Endothelial cell of umbilical vein (primary cell): ENCODE measurements around the gene OCA2. TPM values are rescaled to one million over a fixed set of nuclear protein-coding genes. Genes with fewer than 3 reads are reported as not detected.
"Not testable (repeated sequence)": the region's sequence is repeated elsewhere in the genome, so short reads cannot be mapped to it uniquely, and the experiment has no call there.

Experiments used
- BruUV-seq: library from RNA; stranded (reverse); fragments of 400-500 nt; replicated peaks from 2 replicates; lab custom pipeline; 2021; lab: Mats Ljungman, UMichigan
- CTCF ChIA-PET: fragments of 300-600, 350-600 bp; sonication (Branson Sonifier 250); formaldehyde crosslinking; loops from one replicate; lab custom pipeline; 2021; ENCODE audit warnings: antibody characterized with exemption, inconsistent platforms; lab: Charles Lee
- POLR2A ChIA-PET: fragments of 300-600, 350-600 bp; sonication (Branson Sonifier 250); formaldehyde crosslinking; loops from one replicate; lab custom pipeline; 2021; ENCODE audit warnings: antibody characterized with exemption, inconsistent platforms; lab: Charles Lee
- DNase-seq: peaks from one replicate; pipeline ENCODE4 v3.0.0-alpha.2; 2011; ENCODE audit warnings: low read depth, low spot score
- FAIRE-seq: peaks from 2 replicates; lab custom pipeline; 2011; peaks lifted over from hg19 to GRCh38; lab: Jason Lieb, UNC
- H2AFZ ChIP-seq: 2 replicates; pipeline ENCODE4 v1.6.0; 2012; ENCODE audit warnings: low read depth, low read length, control low read depth, inconsistent platforms
- H3K27ac ChIP-seq: 2 replicates; pipeline ENCODE4 v1.5.1; 2011; ENCODE audit warnings: low read depth, mild to moderate bottlenecking, control low read depth, low read length, moderate library complexity; ENCODE audit not compliant: insufficient read depth
- H3K27me3 ChIP-seq, 2 experiments: 2 replicates each; pipeline versions ENCODE4 v1.6.0 to v1.6.1; 2011; ENCODE audit warnings: low read length in 2 of 2, mixed read lengths in 1 of 2; ENCODE audit not compliant: control insufficient read depth in 2 of 2, insufficient read depth in 2 of 2
- H3K36me3 ChIP-seq, 2 experiments: 2 replicates in 1 of 2; 3 replicates in 1 of 2; pipeline ENCODE4 v1.5.1; 2011; ENCODE audit warnings: low read length in 2 of 2, mild to moderate bottlenecking in 1 of 2, moderate library complexity in 1 of 2; ENCODE audit not compliant: control insufficient read depth in 2 of 2, insufficient read depth in 2 of 2; ENCODE audit errors: extremely low read depth in 1 of 2
- H3K4me1 ChIP-seq: 3 replicates; pipeline ENCODE4 v1.5.1; 2011; ENCODE audit warnings: mild to moderate bottlenecking, low read length; ENCODE audit not compliant: control insufficient read depth, insufficient read depth; ENCODE audit errors: extremely low read depth
- H3K4me2 ChIP-seq: 2 replicates; pipeline ENCODE4 v1.6.1; 2011; ENCODE audit warnings: low read length, control low read depth, mixed read lengths; ENCODE audit not compliant: insufficient read depth
- H3K4me3 ChIP-seq, 3 experiments: fragments of 200-600 bp in 1 of 3; sonication (generic), shearing (Covaris generic) in 1 of 3; replicated peaks in 1 of 3; 2 replicates each; pipeline ENCODE4 v1.5.1; 2011 to 2016; ENCODE audit warnings: control low read depth in 3 of 3, low read length in 3 of 3, mild to moderate bottlenecking in 2 of 3, inconsistent platforms in 1 of 3, low read depth in 1 of 3, moderate library complexity in 1 of 3; ENCODE audit not compliant: insufficient read depth in 1 of 3
- H3K79me2 ChIP-seq: 2 replicates; pipeline ENCODE4 v1.6.0; 2012; ENCODE audit warnings: low read length, inconsistent platforms; ENCODE audit not compliant: control insufficient read depth, insufficient read depth
- H3K9ac ChIP-seq: replicated peaks from 2 replicates; pipeline ENCODE3; 2011; ENCODE audit warnings: low read length, control low read depth; ENCODE audit not compliant: insufficient read depth; ENCODE audit errors: extremely low read depth
- H3K9me1 ChIP-seq: replicated peaks from 3 replicates; pipeline ENCODE4 v1.6.0; 2011; ENCODE audit warnings: mild to moderate bottlenecking, low read length; ENCODE audit not compliant: control insufficient read depth, insufficient read depth; ENCODE audit errors: extremely low read depth
- H3K9me3 ChIP-seq: replicated peaks from 2 replicates; pipeline ENCODE4 v1.5.1; 2012; ENCODE audit warnings: low read length, inconsistent platforms; ENCODE audit not compliant: control insufficient read depth, insufficient read depth
- H4K20me1 ChIP-seq: replicated peaks from 2 replicates; pipeline ENCODE3; 2011; ENCODE audit warnings: mild to moderate bottlenecking, low read length; ENCODE audit not compliant: control insufficient read depth, insufficient read depth; ENCODE audit errors: extremely low read depth
- GATA2 ChIP-seq: IDR thresholded peaks from 2 replicates; pipeline ENCODE4 v1.7.0; 2011; ENCODE audit warnings: low read depth, mild to moderate bottlenecking, moderate library complexity, mixed read lengths, low read length; ENCODE audit not compliant: insufficient read length, insufficient read depth
- JUN ChIP-seq: IDR thresholded peaks from 2 replicates; pipeline ENCODE4 v1.6.1; 2011; ENCODE audit warnings: borderline replicate concordance, low read depth; ENCODE audit not compliant: insufficient read length, insufficient read depth
- POLR2A ChIP-seq: IDR thresholded peaks from 2 replicates; pipeline ENCODE4 v1.6.1; 2012; ENCODE audit warnings: low read depth, mild to moderate bottlenecking, control low read depth, low read length
- dilution Hi-C: fragments of 300-500 bp; cut with MboI; formaldehyde crosslinking; loops from one replicate; pipeline ENCODE4 v1.15.0; 2019; ENCODE audit warnings: low sequenced_read_pairs; ENCODE audit not compliant: extremely low pct_ligation_motif_present
- intact Hi-C: fragments of 100-400 bp; cut with micrococcal nuclease; formaldehyde crosslinking; loops from one replicate; pipeline ENCODE4 v1.10.0; 2022
- polyA plus RNA-seq, 4 experiments: library from polyadenylated mRNA; depleted of rRNA in 3 of 4; stranded (reverse) in 3 of 4; unstranded in 1 of 4; fragments of >200 nt; gene quantifications; 2 replicates each; pipeline versions ENCODE4 v1.2.1 to v1.2.3, GENCODE V29; 2011 to 2012; ENCODE audit warnings: missing spikeins in 1 of 4
- total RNA-seq: library from RNA; stranded (reverse); gene quantifications from 2 replicates; pipeline ENCODE4 v1.2.3, GENCODE V29; 2021
- TF ChIP-seq, protein P1 (sequence below): IDR thresholded peaks from 2 replicates; pipeline ENCODE4 v1.6.1; 2011; ENCODE audit not compliant: insufficient read depth, insufficient read length

OCA2 gene
- total and polyA plus RNA-seq, 2 donors (not counting 3 experiments of a cell fraction or from before 2014, with no cell fraction given): not detected

DNA sequence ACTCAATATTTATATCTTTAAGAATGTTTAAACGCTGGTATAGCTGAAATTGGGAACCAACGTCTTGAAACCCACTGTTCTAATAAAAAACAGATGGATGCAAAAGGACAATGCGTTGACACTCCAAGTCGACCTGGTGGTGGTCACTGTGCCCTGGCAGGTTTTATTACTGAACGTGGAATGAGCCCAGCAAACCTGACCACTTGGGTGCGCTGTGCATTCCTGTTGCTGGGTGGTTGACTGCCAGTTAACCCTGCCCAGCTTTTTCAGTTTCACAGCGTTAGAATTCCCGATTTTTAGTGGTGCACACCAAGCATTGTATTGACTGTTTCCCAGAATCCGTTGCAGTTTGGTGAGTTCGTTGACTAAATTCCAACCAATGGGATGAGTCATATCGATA lies 384.4 kb downstream of the OCA2 start:
- ChIA-PET POLR2A (no interaction called here), CTCF (no interaction called here)
- FAIRE-seq (no peak), DNase-seq (no peak)
- Histone ChIP-seq H3K4me3 (no peak overlapping the region), H3K9me3 (peaks cover 10% of the 10 kb centered on the region), H3K9ac (no peak overlapping the region), H2AFZ (no peak overlapping the region), H3K27me3 (no peaks in the 10 kb centered on the region), H3K36me3 (no peaks in the 10 kb centered on the region), H3K79me2 (no peaks in the 10 kb centered on the region), H3K4me2 (no peak overlapping the region), H4K20me1 (no peaks in the 10 kb centered on the region), H3K4me1 (no peaks in the 10 kb centered on the region), H3K9me1 (no peaks in the 10 kb centered on the region), H3K27ac (no peak overlapping the region)
- intact Hi-C loops: no loop called here
- no TSS peak for BruUV-seq
- TF ChIP-seq GATA2 (no peak), POLR2A (no peak), JUN (no peak)
- TF ChIP-seq, protein P1, sequence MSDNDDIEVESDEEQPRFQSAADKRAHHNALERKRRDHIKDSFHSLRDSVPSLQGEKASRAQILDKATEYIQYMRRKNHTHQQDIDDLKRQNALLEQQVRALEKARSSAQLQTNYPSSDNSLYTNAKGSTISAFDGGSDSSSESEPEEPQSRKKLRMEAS: no peak
- dilution Hi-C loops: no loop called here

DNA sequence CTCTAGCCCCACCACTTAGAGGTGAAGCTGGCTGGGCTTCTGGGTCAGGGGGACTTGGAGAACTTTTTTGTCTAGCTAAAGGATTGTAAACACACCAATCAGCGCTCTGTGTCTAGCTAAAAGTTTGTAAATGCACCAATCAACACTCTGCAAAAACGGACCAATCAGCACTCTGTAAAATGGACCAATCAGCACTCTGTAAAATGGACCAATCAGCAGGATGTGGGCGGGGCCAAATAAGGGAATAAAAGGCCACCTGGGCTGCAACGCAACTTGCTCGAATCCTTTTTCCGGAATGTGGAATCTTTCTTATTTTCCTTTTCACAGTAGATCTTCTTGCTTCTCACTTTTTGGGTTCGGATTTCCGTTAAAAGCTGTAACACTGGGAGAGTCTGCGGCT lies 385.3 kb downstream of the OCA2 start:
- FAIRE-seq: not testable (repeated sequence)

More for the DNA sequence above, 385.3 kb downstream of the OCA2 start:
- H3K9me1 ChIP-seq, H3K4me2 ChIP-seq, H2AFZ ChIP-seq, H3K9ac ChIP-seq, POLR2A ChIA-PET, H3K4me3 ChIP-seq, H3K27me3 ChIP-seq, dilution Hi-C loops, CTCF ChIA-PET, H3K4me1 ChIP-seq, H3K36me3 ChIP-seq, intact Hi-C loops, BruUV-seq, H4K20me1 ChIP-seq, DNase-seq, H3K79me2 ChIP-seq, H3K27ac ChIP-seq: not testable (repeated sequence)
- H3K9me3 ChIP-seq: peaks cover 10% of the 10 kb centered on the region
